GM10248 (cell line): ENCODE data around the gene DUSP22.

ENCODE experiments used
- CTCF ChIA-PET: fragments of 300-600 bp; sonication (Branson Sonifier 250); formaldehyde crosslinking; extraction: SDS; loops from one replicate; lab custom pipeline; 2021; ENCODE audit warnings: antibody characterized with exemption; lab: Yijun Ruan, JAX
- POLR2A ChIA-PET: fragments of 350-650 bp; sonication (Branson Sonifier 250); formaldehyde crosslinking; extraction: SDS; loops from one replicate; lab custom pipeline; 2020; ENCODE audit warnings: antibody characterized with exemption; lab: Yijun Ruan, JAX
- DNase-seq: peaks from one replicate; pipeline ENCODE4 v3.0.0; 2012; ENCODE audit errors: extremely low spot score
- TF ChIP-seq, protein P1 (sequence below): IDR thresholded peaks from 2 replicates; pipeline ENCODE4 v1.5.1; 2012; ENCODE audit warnings: mild to moderate bottlenecking, low read depth; ENCODE audit errors: extremely low read depth, missing control alignments, control extremely low read depth

The DUSP22 gene

DNA sequence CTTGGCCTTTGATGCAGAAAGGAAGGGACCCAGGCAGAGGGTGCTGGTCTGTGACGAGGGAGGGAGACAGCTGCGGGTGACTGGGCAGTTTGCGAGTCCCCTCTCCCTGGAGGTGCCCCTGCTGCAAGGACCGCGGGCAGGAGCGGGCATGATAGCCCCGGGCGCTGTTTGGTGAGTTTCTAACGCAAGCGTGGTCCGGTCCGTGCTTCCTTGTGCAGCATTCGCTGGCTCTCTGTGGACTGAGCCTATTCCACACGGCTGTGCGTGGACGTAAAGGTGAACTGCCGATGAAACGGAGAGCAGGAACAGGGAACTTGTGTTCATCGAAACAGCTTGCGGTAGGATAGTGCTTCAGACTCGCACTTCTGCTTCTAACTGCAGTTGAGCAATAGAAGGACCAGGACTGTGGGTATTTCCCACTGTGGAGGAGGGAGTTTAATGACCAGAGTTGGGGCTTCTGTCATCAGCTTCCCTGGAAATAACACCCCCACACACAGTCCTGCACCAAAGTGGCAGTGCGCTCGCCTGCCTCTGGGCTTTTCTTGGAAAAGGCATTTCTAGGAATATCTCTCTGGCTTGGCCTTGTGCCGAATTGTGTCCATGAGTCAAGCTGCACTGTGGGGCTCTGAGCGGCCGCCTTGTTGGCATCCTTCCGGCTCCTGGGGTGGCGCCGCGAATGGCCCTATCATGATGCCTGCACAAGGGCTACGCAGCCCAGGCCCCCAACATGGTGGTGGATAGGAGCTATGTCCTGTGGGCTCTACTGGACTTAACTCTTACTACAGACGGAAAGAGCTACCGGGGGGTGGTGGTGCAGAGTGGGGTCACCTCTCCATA lies 48.9 kb downstream of the DUSP22 start:
- CTCF ChIA-PET: interaction anchor here (1.1 to 17.6 kb wide), 10 partner anchors 11 to 124 kb away, joined by 3 to 420 read pairs (median 10); no protein-coding TSS in a partner anchor
- DNase-seq: peak; percentile 84
- TF ChIP-seq, protein P1, sequence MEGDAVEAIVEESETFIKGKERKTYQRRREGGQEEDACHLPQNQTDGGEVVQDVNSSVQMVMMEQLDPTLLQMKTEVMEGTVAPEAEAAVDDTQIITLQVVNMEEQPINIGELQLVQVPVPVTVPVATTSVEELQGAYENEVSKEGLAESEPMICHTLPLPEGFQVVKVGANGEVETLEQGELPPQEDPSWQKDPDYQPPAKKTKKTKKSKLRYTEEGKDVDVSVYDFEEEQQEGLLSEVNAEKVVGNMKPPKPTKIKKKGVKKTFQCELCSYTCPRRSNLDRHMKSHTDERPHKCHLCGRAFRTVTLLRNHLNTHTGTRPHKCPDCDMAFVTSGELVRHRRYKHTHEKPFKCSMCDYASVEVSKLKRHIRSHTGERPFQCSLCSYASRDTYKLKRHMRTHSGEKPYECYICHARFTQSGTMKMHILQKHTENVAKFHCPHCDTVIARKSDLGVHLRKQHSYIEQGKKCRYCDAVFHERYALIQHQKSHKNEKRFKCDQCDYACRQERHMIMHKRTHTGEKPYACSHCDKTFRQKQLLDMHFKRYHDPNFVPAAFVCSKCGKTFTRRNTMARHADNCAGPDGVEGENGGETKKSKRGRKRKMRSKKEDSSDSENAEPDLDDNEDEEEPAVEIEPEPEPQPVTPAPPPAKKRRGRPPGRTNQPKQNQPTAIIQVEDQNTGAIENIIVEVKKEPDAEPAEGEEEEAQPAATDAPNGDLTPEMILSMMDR: no peak
- POLR2A ChIA-PET: interaction anchor here (1.0 to 2.4 kb wide), 3 partner anchors 11 to 50 kb away, joined by 4 to 8 read pairs (median 6); partner anchors contain the start of gene IRF4

DNA sequence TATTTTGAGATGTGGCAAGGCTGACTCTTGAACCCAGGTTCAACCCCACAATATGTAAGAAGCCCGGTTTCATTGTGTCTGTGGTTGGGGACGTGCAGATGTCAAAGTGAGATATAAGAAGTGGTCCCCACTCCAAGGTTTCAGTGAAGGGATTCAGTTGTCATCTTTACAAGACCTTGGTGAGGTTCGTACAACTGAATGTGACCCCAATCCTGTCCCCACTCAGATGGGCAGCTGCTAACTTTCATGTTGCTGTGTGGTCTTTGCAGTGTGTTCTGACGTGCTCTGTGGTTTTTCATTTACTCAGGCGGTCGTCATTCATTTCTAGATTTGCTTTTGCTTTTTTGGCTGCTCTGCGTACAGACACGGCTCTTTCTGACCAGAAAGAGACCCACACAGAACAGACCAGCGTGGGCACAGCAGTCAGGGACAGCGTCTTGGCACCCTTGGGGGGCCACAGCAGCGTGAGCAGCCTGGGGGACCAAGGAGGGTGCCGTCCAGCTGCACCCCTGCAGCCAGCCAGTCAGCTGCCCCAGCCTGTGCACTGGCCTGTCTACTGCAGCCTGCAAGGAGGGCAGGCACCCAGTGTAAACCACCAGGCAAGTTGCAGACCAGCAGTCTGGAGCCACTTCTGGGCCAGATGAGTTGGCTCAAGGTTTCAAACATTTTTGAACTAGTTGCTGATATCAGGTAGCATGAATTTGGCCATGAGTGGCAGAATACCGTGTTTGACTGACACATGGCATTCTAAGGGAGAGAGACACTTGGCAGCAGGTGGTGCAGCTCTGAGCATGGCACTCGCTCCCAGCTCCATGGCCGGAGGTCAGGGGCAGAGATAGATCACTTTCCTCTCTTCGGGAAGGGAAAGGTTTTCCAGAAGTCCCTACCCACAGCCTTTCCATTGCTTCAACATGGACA lies 49.9 kb downstream of the DUSP22 start:
- DNase-seq: peak; percentile 85
- ChIA-PET POLR2A (interaction anchor here (2.4 kb wide), 1 partner anchor 49 kb away, joined by 8 read pairs; the partner anchor contains the start of gene IRF4), CTCF (interaction anchor here (0.7 to 17.6 kb wide), 11 partner anchors 10 to 153 kb away, joined by 3 to 420 read pairs (median 5); partner anchors contain the start of gene IRF4)
- TF ChIP-seq, protein P1: no peak

DNA sequence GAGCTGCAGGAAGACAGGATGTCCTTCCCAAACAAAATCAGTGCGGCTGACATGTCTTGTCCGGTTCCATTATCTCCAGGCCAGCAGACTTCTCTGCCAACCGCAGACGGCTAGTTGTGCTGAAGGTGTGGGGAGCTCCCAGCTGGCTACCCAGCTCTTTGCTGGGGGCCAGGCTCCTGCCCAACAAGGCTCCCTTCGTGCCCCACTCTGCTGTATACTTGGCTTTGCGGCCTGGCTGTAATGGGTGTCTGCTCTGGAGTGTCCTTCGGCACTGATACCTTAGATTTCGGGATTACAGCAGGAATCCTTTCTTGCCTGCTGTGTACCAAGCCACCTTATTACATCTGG lies 50.5 kb downstream of the DUSP22 start:
- no peak for DNase-seq
- TF ChIP-seq, protein P1: no peak
- CTCF ChIA-PET: interaction anchor here (0.7 to 17.6 kb wide), 7 partner anchors 10 to 154 kb away, joined by 3 to 420 read pairs (median 17); partner anchors contain the start of gene IRF4
- POLR2A ChIA-PET: interaction anchor here (2.4 kb wide), 1 partner anchor 49 kb away, joined by 8 read pairs; the partner anchor contains the start of gene IRF4

DNA sequence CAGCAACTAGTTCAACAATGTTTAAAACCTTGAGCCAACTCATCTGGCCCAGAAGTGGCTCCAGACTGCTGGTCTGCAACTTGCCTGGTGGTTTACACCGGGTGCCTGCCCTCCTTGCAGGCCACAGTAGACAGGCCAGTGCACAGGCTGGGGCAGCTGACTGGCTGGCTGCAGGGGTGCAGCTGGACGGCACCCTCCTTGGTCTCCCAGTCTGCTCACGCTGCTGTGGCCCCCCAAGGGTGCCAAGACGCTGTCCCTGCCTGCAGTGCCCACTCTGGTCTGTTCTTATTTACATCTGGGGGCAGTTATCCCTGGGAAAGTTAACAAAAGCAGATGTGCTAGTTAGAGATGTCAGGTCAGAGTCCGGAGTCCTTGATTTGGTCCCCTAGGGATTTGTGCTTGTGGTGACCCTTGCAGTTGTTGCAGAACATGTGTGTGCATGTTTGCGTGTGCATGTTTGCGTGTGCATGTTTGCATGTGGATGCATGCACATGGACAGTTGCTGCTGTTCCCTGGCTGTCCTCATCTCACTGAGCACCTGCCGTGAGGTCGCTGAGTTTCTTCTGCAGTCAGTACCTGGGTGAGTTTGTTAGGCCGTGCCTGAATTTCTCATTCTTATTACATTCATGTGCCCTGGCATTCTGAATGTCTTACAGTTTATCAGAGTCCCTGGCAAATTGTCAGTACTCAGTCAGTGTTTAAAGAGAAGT lies 51.1 kb downstream of the DUSP22 start:
- no peak for DNase-seq
- TF ChIP-seq, protein P1: no peak
- ChIA-PET POLR2A (no interaction called here), CTCF (interaction anchor here (0.9 to 17.6 kb wide), 4 partner anchors 9 to 154 kb away, joined by 3 to 420 read pairs (median 69); no protein-coding TSS in a partner anchor)

DNA sequence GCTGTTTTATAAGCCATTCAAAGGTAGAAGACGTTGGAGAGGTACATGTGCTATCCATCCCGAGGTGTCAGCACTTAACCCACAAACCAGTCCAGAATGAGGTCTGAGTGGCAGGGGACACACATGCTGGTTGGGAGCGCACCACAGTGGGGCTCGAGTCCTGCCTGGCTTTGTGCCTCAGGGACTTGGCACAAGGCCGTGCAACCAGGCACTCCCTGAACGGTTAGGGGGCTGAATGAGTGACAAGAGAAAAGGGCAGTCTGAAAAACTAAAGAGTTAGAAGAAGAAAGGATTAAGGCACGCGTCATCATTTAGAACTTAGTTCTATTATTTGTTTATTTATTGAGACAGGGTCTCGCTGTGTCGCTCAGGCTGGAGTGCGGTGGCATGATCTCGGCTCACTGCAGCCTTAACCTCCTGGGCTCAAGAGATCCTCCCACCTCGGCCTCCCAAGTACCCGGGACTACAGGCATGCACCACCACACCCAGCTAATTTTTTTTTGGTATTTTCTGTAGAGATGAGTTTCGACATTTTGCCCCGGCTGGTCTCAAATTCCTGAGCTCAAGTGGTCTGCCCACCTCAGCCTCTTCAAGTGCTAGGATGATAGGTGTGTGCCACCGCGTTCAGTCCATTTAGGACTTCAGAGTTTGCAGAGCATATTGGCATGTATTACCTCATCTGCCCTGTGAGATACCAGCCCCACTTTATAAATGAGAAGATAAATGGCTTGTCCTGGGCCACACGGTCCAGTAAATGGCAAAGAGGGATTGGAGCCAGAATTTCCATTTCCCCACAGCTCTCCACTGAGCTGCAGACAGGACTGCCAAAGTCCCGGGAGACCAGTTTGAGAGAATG lies 51.9 kb downstream of the DUSP22 start:
- CTCF ChIA-PET: interaction anchor here (1.2 to 1.6 kb wide), 4 partner anchors 11 to 176 kb away, joined by 3 to 10 read pairs (median 4); no protein-coding TSS in a partner anchor
- no peak for DNase-seq
- TF ChIP-seq, protein P1: no peak
- POLR2A ChIA-PET: interaction anchor here (0.6 to 1.4 kb wide), 3 partner anchors 22 to 68 kb away, joined by 3 read pairs; partner anchors contain the start of gene IRF4
